Measurements from ENCODE around the gene SRC.

GRCh38 chr20:37334450-37334849, 11.5 kb upstream of the SRC start:
- TF ChIP-seq GLIS3 (CRISPR knock-in tag; IDR thresholded peaks at IDR 0.05) (no peak), ZFP3 (CRISPR knock-in tag; IDR thresholded peaks at IDR 0.05) (no peak), ZC3H10 (CRISPR knock-in tag; IDR thresholded peaks at IDR 0.05) (no peak)
